Right lobe of liver (tissue), 4 donors: ENCODE results near the gene TBX21.

Experiments used
- CTCF ChIP-seq, 4 donors: fragments of 200-600 bp in 3 of 4; fragments of 450-650 bp in 1 of 4; IDR thresholded peaks; one replicate each; pipeline versions ENCODE4 v1.5.1 to v1.8.0; 2016 to 2022; ENCODE audit warnings: antibody characterized with exemption in 4 of 4, mild to moderate bottlenecking in 2 of 4
- POLR2A ChIP-seq: fragments of 450-650 bp; IDR thresholded peaks from one replicate; pipeline ENCODE4 v1.6.1; 2017; ENCODE audit warnings: antibody characterized with exemption, mild to moderate bottlenecking
- donor health status: DM: no; HTN: no; CAD: no.
- donor health status: DM: no; HTN: no; CAD: no.
- donor health status: DM: no; HTN: yes; CAD: no.

- TF ChIP-seq CTCF (IDR thresholded peaks at IDR 0.05) (no peak), POLR2A (no peak)
Observed at GRCh38 chr17:47702391-47702995, 30.5 kb upstream of the TBX21 start.
